NT2/D1 (cell line): ENCODE data around the gene CLRN3.

Source experiments
- DNase-seq: peaks from one replicate; pipeline ENCODE4 v3.0.0-alpha.2; 2011; ENCODE audit warnings: low read depth, low spot score
- H3K27me3 ChIP-seq: 2 replicates; pipeline ENCODE4 v1.6.0; 2011; ENCODE audit warnings: mild to moderate bottlenecking; ENCODE audit not compliant: insufficient read length, insufficient read depth
- H3K36me3 ChIP-seq: 2 replicates; pipeline ENCODE4 v1.6.1; 2011; ENCODE audit warnings: mild to moderate bottlenecking, low read length, mixed read lengths; ENCODE audit not compliant: insufficient read depth, insufficient read length
- H3K4me1 ChIP-seq: 2 replicates; pipeline ENCODE4 v1.5.1; 2011; ENCODE audit not compliant: insufficient read depth, insufficient read length
- H3K4me3 ChIP-seq: 2 replicates; pipeline ENCODE4 v1.5.1; 2011; ENCODE audit warnings: low read depth; ENCODE audit not compliant: insufficient read length
- H3K9ac ChIP-seq: 2 replicates; pipeline ENCODE4 v1.6.0; 2011; ENCODE audit warnings: low read depth; ENCODE audit not compliant: insufficient read length
- H3K9me3 ChIP-seq: 2 replicates; pipeline ENCODE4 v1.5.1; 2011; ENCODE audit warnings: mild to moderate bottlenecking, low read length; ENCODE audit not compliant: insufficient read depth
- SUZ12 ChIP-seq: IDR thresholded peaks from 2 replicates; pipeline ENCODE4 v1.6.1; 2011; ENCODE audit not compliant: insufficient read length, insufficient read depth; ENCODE audit errors: extremely low read depth
- YY1 ChIP-seq: IDR thresholded peaks from 2 replicates; pipeline ENCODE4 v1.6.1; 2011; ENCODE audit not compliant: insufficient read length, insufficient read depth
- ZNF274 ChIP-seq: IDR thresholded peaks from 2 replicates; pipeline ENCODE4 v1.6.1; 2011; ENCODE audit warnings: mild to moderate bottlenecking, low read depth, low read length

CLRN3 gene

DNA sequence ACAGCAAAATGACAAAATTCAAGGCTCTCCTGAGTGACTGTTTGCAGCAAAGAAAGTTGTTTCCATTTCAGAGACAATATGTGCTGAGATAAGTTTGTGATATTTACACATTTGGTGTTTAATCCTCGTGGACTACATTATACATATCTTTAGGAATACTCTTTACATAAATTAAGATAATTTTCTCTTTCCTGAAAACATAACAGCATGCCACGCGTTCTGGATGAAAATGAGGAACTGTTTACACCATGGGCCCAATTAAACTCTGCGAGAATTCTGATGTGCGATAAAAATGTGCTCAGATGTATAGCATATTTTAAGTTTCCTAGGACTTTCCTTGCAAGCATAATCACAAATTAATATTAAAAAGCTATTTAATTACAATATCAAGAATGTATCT is 40.5 kb upstream of the CLRN3 start:
- Histone ChIP-seq H3K9me3 (no peaks in the 10 kb centered on the region), H3K36me3 (no peaks in the 10 kb centered on the region), H3K4me1 (no peaks in the 10 kb centered on the region), H3K4me3 (no peak overlapping the region), H3K27me3 (no peaks in the 10 kb centered on the region), H3K9ac (no peak overlapping the region)
- DNase-seq = no peak
- no peak for TF ChIP-seq YY1
- no peak for TF ChIP-seq ZNF274
- no peak for TF ChIP-seq SUZ12

DNA sequence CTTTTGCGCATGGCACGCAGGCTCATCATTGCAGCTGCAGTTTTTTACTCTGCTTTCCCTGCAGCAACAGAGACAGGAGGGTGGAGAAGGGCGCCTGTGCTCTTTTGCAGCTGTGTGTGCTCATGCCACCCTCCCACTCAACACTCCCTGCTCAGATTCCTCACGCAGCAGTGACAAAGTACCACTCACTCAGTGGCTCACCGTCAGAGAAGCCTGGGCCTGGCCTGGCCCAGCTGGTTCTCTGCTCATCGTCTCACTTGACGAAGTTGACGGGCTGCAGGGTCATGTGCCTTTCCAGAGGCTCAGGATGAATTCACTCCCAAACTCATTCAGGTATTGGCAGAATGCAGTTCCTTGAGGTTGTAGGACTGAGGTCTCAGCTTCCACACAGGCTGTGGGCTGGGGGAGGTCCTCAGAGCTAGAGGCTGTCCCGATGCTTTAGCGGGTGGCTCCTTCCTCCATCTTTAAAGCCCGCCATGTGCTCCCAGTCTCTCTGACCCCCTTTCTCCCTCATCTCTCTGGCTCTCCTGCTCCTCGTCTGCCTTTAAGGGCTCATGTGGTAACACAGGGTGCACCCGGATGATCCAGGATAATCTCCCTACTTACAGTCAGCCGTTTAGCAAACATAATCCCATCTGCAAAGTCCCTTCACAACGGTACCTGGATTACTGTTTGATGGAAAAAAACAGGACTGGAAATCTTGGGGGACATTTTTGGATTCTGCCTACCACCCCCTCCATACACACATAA is 40.0 kb upstream of the CLRN3 start:
- Histone ChIP-seq H3K27me3 (no peaks in the 10 kb centered on the region), H3K4me1 (no peaks in the 10 kb centered on the region), H3K4me3 (no peak overlapping the region), H3K9ac (no peak overlapping the region), H3K36me3 (no peaks in the 10 kb centered on the region), H3K9me3 (no peaks in the 10 kb centered on the region)
- DNase-seq = no peak
- TF ChIP-seq SUZ12 (no peak), YY1 (no peak), ZNF274 (no peak)

DNA sequence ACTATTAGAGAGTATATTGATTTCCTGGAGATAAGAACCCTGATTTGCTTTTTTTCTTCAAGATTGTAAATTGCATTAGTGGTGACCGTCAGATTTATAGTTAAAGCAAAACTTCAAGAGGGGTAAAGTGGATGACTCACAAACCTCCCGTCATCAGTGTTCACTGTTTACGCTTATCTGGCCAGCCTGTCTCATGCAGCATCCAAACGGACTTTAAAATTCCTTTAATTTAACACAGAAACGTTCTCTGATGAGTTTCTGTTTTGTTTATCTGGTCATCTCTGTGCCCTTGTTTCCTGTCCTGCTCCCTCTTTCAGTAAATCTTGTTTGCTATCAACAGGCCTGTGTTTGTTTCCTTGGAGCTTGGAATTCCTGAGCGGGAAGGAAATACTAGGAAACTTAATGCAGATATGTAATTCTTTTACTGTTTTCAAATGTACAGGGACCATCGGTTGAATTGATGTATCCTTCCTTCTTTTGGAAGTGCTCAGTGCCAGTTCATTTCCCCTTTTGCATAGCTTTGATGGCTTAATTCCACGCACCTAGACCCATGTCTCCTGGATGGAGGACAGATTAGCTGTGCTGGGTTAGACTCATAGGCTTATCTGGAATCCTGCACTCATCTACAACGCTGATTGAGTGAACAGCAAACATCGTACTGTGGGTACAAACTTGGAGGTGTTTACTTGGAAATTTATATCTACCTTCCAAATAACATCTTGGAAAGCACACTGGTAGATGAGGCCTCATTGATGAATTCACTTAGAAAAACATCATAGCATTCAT is 35.5 kb upstream of the CLRN3 start:
- Histone ChIP-seq H3K4me1 (no peaks in the 10 kb centered on the region), H3K9me3 (no peaks in the 10 kb centered on the region), H3K4me3 (no peak overlapping the region), H3K36me3 (no peaks in the 10 kb centered on the region), H3K9ac (no peak overlapping the region), H3K27me3 (no peaks in the 10 kb centered on the region)
- TF ChIP-seq ZNF274 (no peak), YY1 (no peak), SUZ12 (no peak)
- DNase-seq = no peak

DNA sequence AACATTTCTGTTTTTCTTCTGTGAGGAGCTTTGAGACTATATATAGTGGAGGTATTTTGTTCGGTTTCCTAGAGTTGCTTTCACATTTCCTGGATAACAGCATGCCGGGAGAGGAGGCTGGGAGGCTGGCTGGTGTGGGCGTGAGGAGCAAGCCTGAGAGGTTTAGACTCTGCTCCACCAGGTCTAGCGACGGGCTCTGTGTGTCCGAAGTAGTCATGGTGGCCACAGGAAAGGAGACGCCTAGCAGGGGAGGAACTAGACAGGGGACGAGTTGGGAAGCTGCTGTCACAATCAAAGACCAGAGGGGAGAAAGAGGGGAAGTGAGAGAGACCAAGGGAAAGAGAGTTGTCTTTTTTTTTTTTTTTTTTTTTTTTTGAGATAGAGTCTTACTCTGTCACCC is 33.7 kb upstream of the CLRN3 start:
- no peaks in the 10 kb centered on the region for H3K9me3 ChIP-seq
- no peak for DNase-seq
- H3K4me3 ChIP-seq = no peak overlapping the region
- H3K36me3 ChIP-seq = no peaks in the 10 kb centered on the region
- no peaks in the 10 kb centered on the region for H3K27me3 ChIP-seq
- H3K4me1 ChIP-seq = no peaks in the 10 kb centered on the region
- no peak for TF ChIP-seq ZNF274
- TF ChIP-seq SUZ12 = no peak
- TF ChIP-seq YY1 = no peak
- H3K9ac ChIP-seq = no peak overlapping the region

DNA sequence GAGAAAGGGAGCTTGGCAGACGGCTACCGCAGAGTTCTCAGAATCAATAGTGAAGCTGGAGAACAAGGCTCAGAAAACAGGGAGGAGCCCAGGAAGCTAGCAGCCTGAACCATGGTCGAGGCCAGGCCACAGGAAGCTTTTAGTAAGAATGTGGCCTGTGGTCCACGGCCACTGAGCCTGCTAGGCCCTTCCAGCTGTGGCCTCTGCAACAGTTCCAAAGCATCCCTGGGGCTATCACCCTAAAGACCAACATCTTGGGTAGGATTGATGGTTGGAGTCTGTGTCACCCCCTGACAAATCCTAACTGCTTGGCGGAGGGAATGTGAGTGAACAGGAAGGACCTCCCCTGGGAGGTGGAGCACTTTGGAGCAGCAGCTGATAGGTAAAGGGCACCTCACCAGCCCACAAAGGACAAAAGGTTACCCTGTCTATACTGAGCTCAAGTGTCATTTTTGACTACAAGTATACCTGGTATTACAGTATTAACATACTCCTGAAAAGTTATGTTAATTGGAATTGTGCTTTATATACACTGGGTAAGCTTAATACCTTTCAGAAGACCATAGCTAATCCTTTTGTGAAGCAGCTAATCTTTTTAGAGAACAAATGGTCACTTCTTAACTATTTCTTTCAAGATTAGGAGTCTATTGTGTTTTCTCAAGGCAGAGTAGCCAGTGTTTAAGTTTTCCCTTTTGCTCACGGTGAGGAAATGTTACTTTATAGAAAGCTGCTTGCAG is 32.9 kb upstream of the CLRN3 start:
- Histone ChIP-seq H3K4me3 (no peak overlapping the region), H3K4me1 (no peaks in the 10 kb centered on the region), H3K27me3 (no peaks in the 10 kb centered on the region), H3K9me3 (no peaks in the 10 kb centered on the region), H3K36me3 (no peaks in the 10 kb centered on the region), H3K9ac (no peak overlapping the region)
- DNase-seq = no peak
- TF ChIP-seq SUZ12 = no peak
- TF ChIP-seq ZNF274 = no peak
- no peak for TF ChIP-seq YY1

DNA sequence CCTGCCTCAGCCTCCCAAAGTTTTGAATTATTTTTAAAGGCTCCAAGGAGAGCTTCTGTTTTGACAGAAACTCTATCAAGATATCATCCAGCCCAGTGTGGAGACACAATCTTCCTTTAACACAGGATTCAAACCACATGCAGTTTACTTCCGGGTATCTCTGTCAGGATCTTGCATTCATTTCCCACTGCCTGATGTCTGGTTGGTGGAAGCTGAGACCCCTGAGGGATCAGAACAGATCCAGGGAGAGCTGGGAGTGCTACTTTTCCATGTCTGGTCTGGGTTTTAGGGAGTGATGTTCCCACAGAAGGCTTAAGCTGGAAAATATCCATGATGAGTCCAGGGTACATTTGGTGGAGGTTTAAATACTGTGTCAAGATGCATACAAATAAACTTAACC is 30.9 kb upstream of the CLRN3 start:
- H3K9me3 ChIP-seq = no peaks in the 10 kb centered on the region
- no peak for DNase-seq
- H3K36me3 ChIP-seq = no peaks in the 10 kb centered on the region
- no peak overlapping the region for H3K9ac ChIP-seq
- TF ChIP-seq SUZ12 (no peak), YY1 (no peak), ZNF274 (no peak)
- no peaks in the 10 kb centered on the region for H3K4me1 ChIP-seq
- no peak overlapping the region for H3K4me3 ChIP-seq
- H3K27me3 ChIP-seq = no peaks in the 10 kb centered on the region

- Histone ChIP-seq H3K9me3 (no peaks in the 10 kb centered on the region), H3K36me3 (no peaks in the 10 kb centered on the region), H3K9ac (no peak overlapping the region), H3K27me3 (no peaks in the 10 kb centered on the region), H3K4me1 (no peaks in the 10 kb centered on the region), H3K4me3 (no peak overlapping the region)
- DNase-seq = no peak
- TF ChIP-seq ZNF274 = no peak
- no peak for TF ChIP-seq SUZ12
- no peak for TF ChIP-seq YY1
These were observed 30.1 kb upstream of the CLRN3 start for GRCh38 chr10:127922675-127923366.
